IMR-90 (cell line): ENCODE measurements around the gene OR1J1.

ENCODE experiments used
- MXI1 ChIP-seq: IDR thresholded peaks from 2 replicates; pipeline ENCODE4 v1.6.1; 2012; ENCODE audit warnings: low read depth, mild to moderate bottlenecking, low read length, moderate library complexity, borderline replicate concordance
- POLR2A ChIP-seq: IDR thresholded peaks from 2 replicates; pipeline ENCODE4 v1.6.1; 2012; ENCODE audit warnings: mild to moderate bottlenecking, low read depth, low read length
- RAD21 ChIP-seq: IDR thresholded peaks from 2 replicates; pipeline ENCODE4 v1.6.1; 2012; ENCODE audit warnings: low read length, improper control_type of control experiment
- TF ChIP-seq, protein P1 (sequence below): conservative IDR thresholded peaks from 2 replicates; pipeline ENCODE4 v1.5.1; 2012; ENCODE audit warnings: mild to moderate bottlenecking, low read depth, low read length, improper control_type of control experiment
- TF ChIP-seq, protein P2 (sequence below): fragments of 150-350 bp; IDR thresholded peaks from 2 replicates; pipeline ENCODE4 v1.6.1; 2016; ENCODE audit warnings: low read depth, mild to moderate bottlenecking, low read length, moderate library complexity, borderline replicate concordance

DNA sequence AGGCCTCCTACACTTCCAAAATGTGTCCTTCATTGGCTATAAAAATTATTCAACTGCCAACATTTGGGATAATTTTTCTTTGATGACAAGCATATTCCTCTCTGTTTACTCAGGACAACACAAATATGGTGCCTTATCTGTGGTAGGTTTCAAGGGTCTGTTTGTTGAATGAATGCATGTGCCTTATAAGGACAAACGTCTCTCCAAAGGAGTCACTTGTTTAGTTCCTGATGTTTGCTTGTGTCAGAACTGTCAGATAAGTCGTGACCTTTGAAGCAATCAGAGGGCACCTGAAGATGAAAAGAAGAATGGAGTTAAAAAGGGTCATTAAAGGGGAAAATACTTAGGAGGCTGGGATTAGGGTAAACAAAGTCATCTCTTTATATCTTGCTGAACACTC, 29.2 kb upstream of the OR1J1 start:
- TF ChIP-seq, protein P1, sequence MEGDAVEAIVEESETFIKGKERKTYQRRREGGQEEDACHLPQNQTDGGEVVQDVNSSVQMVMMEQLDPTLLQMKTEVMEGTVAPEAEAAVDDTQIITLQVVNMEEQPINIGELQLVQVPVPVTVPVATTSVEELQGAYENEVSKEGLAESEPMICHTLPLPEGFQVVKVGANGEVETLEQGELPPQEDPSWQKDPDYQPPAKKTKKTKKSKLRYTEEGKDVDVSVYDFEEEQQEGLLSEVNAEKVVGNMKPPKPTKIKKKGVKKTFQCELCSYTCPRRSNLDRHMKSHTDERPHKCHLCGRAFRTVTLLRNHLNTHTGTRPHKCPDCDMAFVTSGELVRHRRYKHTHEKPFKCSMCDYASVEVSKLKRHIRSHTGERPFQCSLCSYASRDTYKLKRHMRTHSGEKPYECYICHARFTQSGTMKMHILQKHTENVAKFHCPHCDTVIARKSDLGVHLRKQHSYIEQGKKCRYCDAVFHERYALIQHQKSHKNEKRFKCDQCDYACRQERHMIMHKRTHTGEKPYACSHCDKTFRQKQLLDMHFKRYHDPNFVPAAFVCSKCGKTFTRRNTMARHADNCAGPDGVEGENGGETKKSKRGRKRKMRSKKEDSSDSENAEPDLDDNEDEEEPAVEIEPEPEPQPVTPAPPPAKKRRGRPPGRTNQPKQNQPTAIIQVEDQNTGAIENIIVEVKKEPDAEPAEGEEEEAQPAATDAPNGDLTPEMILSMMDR: no peak
- TF ChIP-seq POLR2A (no peak), MXI1 (no peak), RAD21 (no peak)
- TF ChIP-seq, protein P2, sequence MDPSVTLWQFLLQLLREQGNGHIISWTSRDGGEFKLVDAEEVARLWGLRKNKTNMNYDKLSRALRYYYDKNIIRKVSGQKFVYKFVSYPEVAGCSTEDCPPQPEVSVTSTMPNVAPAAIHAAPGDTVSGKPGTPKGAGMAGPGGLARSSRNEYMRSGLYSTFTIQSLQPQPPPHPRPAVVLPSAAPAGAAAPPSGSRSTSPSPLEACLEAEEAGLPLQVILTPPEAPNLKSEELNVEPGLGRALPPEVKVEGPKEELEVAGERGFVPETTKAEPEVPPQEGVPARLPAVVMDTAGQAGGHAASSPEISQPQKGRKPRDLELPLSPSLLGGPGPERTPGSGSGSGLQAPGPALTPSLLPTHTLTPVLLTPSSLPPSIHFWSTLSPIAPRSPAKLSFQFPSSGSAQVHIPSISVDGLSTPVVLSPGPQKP: no peak
